T-helper 2 cell (primary cell): Measurements from ENCODE around the gene COL4A2.
"Not testable (repeated sequence)": the region's sequence is repeated elsewhere in the genome, so short reads cannot be mapped to it uniquely, and the experiment has no call there.

Source experiments
- DNase-seq, 5 experiments: peaks; one replicate each; pipeline versions ENCODE4 v3.0.0 to v3.0.0-alpha.2; 2012 to 2022

COL4A2 gene

GRCh38 chr13:110308656-110309359, 1.7 kb downstream of the COL4A2 start:
- DNase-seq: no peak

GRCh38 chr13:110309661-110310524, 2.8 kb downstream of the COL4A2 start:
- no peak for DNase-seq

DNA sequence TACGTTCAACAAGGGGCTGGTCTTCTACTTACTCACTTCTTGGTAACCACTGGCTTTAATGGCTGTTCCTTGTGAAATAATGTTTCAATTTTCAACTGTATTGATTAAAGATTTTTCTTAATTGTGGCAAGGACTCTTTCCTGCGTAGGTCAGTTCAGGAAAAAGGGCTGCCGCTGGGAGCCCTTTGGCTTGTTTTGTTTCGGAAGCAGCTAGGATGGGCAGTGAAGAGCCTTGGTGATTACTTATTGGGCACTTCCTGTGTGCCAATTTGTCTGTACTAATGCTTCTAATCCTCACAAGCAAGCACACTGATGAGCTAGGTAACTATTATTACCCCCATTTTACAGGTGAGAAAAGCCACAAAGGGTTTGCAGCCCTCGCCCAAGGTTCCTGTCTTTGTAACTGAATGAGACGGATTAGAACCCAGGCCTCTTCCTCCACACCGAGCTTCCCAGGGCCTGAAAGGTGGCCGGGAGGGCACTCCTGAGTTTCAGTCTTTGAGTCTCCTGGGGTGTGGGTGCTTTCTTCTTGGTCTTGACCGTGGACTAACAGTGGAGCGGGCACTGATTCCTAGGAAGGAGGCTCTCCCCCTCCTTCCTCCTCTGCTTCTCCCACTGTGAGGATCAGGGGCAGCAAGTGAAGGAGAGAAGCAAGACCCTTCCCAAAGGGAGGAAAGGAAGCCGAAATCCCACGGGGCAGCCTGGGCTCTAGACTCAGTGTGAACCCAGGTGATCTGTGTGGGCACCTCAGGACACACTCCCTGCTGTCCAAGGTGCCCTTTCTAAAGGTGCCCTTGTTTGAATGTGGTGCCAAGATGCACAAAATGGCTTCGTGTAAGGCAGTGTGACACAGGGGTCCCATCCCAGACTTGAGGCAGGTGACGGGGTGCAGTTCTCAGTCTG, 3.7 kb downstream of the COL4A2 start:
- no peak for DNase-seq

DNA sequence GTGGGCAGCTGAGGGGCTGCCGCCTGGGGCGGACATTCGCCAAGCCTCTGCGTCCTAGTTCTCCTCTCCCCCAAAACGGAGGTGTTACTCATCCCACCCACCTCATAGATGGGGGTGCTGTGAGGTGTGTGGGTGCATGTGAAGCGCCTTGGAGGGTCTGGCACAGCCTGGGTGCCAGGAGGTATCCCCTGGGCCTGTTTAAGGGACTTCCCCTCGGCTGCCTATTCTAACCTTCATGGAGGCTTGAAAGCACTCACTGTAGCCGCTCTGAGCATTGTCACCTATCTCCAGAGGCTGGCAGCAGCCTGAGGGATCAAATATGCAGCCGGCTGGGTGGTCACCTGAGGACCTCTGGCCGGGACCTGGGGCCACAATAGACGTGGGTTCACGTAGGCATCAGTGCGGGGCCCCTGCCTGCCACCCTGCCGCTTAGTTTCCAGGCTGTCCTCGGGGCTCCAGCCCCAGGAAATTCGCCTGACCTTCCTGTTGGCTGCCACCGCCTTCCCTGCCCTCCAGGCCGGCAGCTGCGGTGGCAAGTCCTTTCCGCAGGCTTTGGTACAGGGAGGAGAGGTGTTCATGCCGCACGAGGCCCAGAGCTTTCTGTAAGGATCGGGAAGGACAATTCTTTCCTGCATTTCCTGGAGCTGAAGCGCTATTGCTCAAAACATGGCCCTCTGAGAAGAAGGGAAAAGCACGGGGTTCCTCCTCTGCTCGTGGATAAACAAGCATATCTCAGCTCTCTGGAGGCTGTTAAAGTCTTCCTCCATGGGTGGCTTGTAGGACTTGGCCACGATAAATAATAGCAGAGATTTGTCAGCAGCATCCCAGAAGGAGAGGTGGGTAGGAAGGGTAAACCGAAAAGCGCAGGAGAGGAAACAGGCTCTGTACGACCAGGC, 4.6 kb downstream of the COL4A2 start:
- DNase-seq: no peak

DNA sequence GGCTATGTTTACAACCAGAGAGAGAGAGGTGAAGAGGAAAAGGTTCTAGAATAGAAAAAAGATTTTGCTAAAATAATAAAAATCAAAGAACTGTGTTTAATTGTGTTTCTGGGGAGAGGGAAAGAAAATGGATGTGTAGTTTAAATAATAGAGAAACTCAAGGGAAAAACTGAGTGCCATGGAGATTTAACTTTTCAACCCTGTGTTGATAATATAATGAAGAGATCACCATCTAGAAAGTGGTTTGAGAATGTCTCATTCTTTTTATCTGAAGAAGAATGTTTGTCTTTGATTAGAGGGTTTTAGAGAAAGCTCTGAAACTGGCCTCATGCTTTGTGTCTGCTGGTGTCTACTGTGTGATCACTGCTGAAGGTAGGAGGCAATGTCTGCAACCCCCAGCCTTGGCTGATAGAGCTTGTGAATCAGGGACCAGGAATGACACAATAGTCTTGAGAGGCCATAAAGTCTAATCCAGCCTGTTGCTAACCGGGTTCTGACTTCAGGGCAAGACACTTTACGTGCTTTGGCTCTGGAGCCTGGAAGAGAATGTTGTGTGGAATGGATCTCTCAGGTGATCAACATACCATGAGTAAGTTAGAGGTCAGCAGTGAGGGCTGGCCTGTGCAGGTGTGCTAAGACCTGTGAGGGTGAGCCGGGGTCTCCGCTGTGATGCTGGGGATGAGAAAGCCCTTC, 5.4 kb downstream of the COL4A2 start:
- DNase-seq: no peak

DNA sequence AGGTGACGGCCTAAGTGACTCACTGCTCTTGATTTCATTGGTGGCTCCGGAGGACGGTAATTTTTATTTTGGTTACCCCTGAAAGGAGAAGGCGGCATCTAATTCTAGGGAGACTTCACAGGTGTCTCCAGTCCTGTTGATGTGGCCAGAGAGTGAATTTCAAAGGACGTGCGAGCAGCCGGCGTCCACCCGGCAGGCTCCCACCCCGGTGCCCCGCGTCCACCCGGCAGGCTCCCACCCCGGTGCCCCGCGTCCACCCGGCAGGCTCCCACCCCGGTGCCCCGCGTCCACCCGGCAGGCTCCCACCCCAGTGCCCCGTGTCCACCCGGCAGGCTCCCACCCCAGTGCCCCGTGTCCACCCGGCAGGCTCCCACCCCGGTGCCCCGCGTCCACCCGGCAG, 6.2 kb downstream of the COL4A2 start:
- DNase-seq: not testable (repeated sequence)

DNA sequence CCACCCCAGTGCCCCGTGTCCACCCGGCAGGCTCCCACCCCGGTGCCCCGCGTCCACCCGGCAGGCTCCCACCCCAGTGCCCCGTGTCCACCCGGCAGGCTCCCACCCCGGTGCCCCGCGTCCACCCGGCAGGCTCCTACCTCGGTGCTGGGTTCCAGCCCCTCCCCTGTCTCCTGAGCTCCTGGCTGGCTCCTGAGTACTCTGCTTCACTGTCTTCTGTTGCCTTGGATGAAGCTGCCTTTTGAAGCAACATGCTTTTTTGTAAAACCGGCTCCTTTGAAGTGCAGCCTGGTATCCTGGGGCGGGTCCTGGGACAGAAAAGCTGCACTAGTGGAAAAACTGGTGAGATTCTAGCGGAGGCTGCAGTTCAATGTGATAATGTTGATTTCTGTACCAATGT, 6.6 kb downstream of the COL4A2 start:
- not testable (repeated sequence) for DNase-seq

GRCh38 chr13:110314516-110315245, 7.6 kb downstream of the COL4A2 start:
- DNase-seq: no peak

DNA sequence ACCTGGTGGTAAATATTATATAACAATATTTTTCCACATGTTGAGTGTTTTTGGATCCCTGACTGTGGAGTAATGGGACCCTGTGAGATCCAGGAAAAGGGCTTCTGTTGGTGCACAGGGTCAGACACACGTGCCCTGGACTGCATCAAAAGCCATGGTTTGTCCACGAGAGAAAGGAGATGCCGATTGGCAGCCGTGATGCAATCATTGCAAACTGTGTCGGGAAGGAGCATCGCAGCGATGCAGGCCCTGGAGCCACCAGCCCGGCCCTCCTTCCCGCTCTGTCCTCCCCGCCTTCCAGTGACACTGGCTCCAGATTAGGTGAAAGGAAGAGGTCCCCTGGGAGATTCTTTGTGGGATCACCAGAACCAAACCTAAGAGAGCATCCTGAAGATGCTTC, 9.1 kb downstream of the COL4A2 start:
- DNase-seq: no peak

- no peak for DNase-seq
These were observed 10.0 kb downstream of the COL4A2 start for GRCh38 chr13:110317093-110317492.

- DNase-seq: no peak
These were observed 10.6 kb downstream of the COL4A2 start for GRCh38 chr13:110317496-110318195.

GRCh38 chr13:110318920-110319319, 11.8 kb downstream of the COL4A2 start:
- DNase-seq: no peak

DNA sequence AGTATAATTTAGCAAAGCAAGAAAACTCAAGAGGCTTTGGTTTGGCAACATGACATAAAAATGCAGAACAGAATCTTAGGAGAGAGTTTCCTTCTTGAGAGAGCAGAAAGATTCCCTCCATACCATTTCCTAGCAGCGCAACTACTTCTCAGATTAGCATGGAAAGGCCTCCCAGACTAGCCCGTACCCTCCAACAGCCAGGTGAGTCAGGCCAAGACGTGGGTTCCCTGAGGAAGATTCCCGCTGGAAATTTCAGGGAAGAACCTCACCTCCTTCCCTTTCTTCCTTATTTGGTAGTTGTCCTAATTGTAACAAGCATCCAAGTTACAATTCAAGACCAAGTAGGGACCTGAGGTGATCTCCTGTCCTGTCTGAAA, 12.3 kb downstream of the COL4A2 start:
- DNase-seq: no peak

DNA sequence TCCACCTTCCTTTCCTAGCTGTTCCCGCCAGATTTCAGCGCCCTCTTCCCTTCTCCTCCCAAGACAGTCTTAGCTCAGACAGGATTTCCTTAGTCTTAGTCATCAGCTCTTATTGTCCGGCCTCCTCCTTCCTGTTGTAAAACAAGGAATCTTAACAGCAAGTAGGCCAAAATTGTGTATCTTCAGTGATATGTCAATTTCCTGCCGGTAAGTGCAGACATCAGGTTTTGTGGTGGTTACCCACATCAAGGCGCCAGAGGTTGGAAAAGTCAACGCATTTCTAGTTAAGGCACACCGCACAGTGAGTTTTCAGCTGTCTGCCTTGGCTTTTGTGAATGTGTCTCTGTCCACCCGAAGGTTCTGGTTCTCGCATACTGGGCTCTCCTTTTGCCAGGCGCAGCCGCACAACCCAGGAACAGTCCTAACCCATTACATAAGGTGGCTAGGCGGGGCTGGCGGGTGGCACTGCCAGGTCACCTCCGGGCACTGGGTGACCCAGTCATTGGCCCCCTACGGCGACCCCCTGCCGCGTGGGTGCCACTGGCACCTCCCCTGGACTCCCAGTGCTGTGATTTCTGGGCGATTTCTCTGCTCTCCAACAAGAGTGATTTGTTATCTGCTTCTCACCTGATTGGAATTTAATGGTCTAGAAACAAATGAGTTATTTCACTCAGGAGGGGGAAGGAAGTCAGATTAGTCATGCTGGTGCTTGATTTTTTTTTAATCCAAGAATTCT, 12.9 kb downstream of the COL4A2 start:
- no peak for DNase-seq

DNA sequence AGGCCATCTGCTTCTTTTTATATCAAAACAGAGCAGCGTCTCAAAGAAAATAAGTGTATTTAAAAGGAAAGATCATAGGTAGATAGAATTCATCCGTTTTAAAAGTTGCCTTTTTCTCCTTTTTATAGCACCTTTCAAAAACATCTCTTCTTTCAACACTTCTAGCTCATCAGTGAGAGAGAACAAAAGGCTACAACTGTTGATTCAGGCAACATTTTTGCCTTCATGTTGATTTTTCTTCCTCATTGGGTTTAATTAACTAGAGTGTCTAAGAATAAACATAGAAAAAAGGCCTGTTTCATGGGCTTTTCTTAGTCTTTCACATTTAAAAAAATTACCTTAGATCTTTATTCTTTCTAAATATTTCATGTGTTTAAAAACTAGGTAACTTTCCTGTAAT, 13.6 kb downstream of the COL4A2 start:
- DNase-seq: no peak

DNA sequence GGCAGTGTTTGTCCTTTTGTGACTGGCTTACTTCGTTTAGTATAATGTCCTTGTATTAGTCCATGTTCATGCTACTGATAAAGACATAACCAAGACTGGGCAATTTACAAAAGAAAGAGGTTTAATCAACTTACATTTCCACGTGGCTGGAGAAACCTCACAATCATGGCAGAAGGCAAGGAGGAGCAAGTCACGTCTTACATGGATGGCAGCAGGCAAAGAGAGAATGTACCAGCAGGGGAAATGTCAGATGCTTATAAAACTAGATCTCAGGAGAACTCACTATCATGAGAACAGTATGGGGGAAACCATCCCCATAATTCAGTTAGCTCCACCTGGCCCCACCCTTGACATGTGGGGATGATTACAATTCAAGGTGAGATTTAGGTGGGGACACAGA, 14.5 kb downstream of the COL4A2 start:
- not testable (repeated sequence) for DNase-seq

GRCh38 chr13:110322126-110322827, 15.2 kb downstream of the COL4A2 start:
- no peak for DNase-seq

- DNase-seq: no peak
These were observed 15.7 kb downstream of the COL4A2 start for GRCh38 chr13:110322828-110323171.
